RWPE1 (cell line): ENCODE measurements around the gene TUBB3.

Experiments used
- CTCF ChIA-PET: fragments of 350-600 bp; sonication (Branson Sonifier 250); formaldehyde crosslinking; extraction: SDS; loops from one replicate; lab custom pipeline; 2021; lab: Yijun Ruan, JAX
- POLR2A ChIA-PET: fragments of 400-600 bp; formaldehyde crosslinking; extraction: SDS; loops from one replicate; lab custom pipeline; 2020; ENCODE audit warnings: antibody characterized with exemption; ENCODE audit not compliant: low non-redundant PET; lab: Yijun Ruan, JAX
- DNase-seq: peaks from one replicate; pipeline ENCODE4 v3.0.0; 2012; ENCODE audit warnings: low spot score
- H3K27ac ChIP-seq: fragments of 450-650 bp; 2 replicates; pipeline ENCODE4 v1.5.1; 2017
- TF ChIP-seq, protein P1 (sequence below): fragments of 450-650 bp; conservative IDR thresholded peaks from 2 replicates; pipeline ENCODE4 v1.5.1; 2017; ENCODE audit warnings: low read depth, mild to moderate bottlenecking

TUBB3 gene

DNA sequence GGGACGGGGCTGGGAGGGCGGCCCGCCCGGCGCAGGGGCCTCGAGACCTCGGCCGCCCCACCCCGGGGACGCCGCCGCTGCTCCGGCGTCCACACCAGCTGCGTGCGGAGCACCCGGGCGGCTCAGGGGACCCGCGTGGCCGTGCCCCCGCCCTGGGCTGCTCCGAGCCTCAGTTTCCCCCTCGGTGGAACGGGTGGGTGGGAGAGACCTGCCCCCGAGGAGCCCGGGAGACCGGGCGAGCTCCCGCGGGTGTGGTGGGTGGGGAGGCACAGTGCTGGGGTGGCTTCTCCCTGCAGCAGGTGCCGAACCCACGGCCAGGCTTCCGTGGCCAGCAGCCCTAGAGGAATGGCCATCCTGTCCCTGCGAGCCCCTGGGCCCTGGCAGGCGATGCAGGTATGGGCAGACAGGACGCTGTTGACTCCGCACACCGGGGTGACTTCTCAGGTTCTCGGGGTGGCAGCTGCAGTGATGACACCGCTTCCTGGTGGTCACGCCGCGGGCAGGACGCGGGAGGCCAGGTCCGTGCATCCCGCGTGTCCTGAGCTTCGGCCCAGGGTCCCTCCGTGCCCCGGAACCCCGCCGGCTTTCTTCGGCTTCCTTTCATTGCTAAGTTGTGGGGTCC, 26.1 kb downstream of the TUBB3 start:
- ChIA-PET POLR2A (no interaction called here), CTCF (interaction anchor here (0.6 kb wide), 1 partner anchor 77 kb away, joined by 5 read pairs; no protein-coding TSS in a partner anchor)
- peak overlapping the region; percentile 38 for H3K27ac ChIP-seq
- TF ChIP-seq, protein P1, sequence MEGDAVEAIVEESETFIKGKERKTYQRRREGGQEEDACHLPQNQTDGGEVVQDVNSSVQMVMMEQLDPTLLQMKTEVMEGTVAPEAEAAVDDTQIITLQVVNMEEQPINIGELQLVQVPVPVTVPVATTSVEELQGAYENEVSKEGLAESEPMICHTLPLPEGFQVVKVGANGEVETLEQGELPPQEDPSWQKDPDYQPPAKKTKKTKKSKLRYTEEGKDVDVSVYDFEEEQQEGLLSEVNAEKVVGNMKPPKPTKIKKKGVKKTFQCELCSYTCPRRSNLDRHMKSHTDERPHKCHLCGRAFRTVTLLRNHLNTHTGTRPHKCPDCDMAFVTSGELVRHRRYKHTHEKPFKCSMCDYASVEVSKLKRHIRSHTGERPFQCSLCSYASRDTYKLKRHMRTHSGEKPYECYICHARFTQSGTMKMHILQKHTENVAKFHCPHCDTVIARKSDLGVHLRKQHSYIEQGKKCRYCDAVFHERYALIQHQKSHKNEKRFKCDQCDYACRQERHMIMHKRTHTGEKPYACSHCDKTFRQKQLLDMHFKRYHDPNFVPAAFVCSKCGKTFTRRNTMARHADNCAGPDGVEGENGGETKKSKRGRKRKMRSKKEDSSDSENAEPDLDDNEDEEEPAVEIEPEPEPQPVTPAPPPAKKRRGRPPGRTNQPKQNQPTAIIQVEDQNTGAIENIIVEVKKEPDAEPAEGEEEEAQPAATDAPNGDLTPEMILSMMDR = no peak
- DNase-seq = no peak

GRCh38 chr16:89949756-89950155, 26.6 kb downstream of the TUBB3 start:
- CTCF ChIA-PET = interaction anchor here (0.6 kb wide), 1 partner anchor 1416 kb away, joined by 3 read pairs; no protein-coding TSS in a partner anchor
- DNase-seq = no peak
- POLR2A ChIA-PET = no interaction called here
- peak overlapping the region; percentile 38 for H3K27ac ChIP-seq
- TF ChIP-seq, protein P1 = no peak

DNA sequence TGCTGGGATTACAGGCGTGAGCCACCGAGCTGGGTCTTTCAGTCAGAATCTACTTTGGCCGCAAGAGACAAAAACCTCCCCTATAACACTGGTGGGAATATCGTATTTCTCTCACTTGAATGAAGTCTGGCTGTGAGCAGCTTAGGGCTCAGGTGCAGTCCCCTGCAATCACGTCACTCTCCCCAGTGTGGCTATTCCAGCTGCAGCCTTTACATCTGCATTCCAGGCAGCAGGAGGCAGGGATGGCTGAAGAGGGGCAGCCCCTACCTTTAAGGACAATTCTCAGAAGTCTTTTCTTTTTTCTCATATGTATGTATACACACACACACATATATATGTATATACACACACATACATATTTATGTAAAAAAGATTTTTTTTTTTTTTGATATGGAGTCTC, 28.4 kb downstream of the TUBB3 start:
- ChIA-PET CTCF (no interaction called here), POLR2A (interaction anchor here (0.8 kb wide), 1 partner anchor 29 kb away, joined by 4 read pairs; no protein-coding TSS in a partner anchor)
- no peak overlapping the region for H3K27ac ChIP-seq
- no peak for DNase-seq
- TF ChIP-seq, protein P1 = no peak

- POLR2A ChIA-PET = no interaction called here
- no peak overlapping the region for H3K27ac ChIP-seq
- CTCF ChIA-PET = no interaction called here
- DNase-seq = no peak
- TF ChIP-seq, protein P1 = no peak
These were observed 28.9 kb downstream of the TUBB3 start for GRCh38 chr16:89952049-89952448.

DNA sequence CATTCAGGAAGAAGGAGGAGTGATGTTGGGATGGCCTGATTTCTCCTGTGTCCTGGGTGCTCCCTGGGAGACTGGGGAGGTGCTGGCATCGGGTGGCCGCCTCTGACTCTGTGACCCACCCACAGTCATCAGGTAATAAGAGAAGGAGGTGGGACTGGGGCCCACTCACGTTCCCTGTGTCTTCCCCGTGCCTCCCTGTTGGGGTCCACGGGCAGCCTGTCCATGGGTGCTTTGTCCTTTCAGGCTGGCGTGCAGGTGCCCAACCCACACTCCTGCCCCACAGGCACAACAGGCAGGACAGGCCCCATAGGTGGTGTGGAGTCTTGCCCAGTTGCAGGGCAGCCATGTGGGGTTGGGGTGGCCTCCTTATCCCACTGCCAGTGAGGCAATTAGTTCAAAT, 29.4 kb downstream of the TUBB3 start:
- CTCF ChIA-PET = no interaction called here
- POLR2A ChIA-PET = no interaction called here
- no peak for DNase-seq
- H3K27ac ChIP-seq = no peak overlapping the region
- TF ChIP-seq, protein P1 = no peak

DNA sequence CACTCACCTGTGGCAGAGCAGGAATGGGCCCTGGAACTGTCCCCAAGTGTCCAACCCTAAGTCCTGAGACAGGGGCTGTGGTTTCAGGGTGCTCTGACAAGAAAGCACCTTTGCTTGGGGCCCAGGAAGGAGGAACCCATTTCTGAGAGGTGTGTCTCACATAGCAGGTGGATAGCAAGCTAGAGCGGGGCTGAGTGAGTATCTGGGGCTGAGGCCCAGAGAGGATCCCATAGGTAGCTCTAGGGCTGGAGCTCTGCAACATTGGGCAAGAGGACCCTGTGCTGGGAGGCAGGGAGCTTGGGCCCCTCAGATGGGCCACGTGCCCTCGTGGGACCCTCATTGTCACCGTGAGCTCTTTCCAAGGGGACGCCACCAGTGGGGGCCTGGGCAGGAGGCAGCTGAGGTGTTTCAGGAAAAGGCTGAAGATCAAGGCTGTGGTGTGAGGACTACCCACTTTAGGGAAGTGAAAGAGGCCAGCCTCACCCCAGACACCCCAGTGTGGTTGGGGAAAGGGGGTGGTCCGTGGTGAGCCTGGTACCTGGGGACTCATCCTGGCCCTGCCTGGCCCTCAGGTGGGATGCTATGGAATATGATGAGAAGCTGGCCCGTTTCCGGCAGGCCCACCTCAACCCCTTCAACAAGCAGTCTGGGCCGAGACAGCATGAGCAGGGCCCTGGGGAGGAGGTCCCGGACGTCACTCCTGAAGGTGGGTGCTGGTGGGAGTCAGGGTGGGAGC, 30.7 kb downstream of the TUBB3 start:
- no peak overlapping the region for H3K27ac ChIP-seq
- no peak for DNase-seq
- ChIA-PET CTCF (no interaction called here), POLR2A (no interaction called here)
- TF ChIP-seq, protein P1 = no peak
